K562 (cell line): ENCODE measurements around the gene RIT1. TPM values are rescaled to one million over a fixed set of nuclear protein-coding genes. Genes with fewer than 3 reads are reported as not detected.

Experiments used
- ADNP ChIP-seq: fragments of 200-800 bp; sonication (Bioruptor generic); IDR thresholded peaks from 2 replicates; pipeline ENCODE4 v1.6.1; 2016; ENCODE audit warnings: missing genetic modification characterization, missing compliant biosample characterization
- CXXC5 ChIP-seq: fragments of 250-450 bp; sonication (Bioruptor Pico); IDR thresholded peaks from 2 replicates; pipeline ENCODE4 v1.8.0; 2022; ENCODE audit warnings: inconsistent platforms, mild to moderate bottlenecking, moderate library complexity
- E2F3 ChIP-seq: fragments of 250-450 bp; sonication (Bioruptor Pico); IDR thresholded peaks from 2 replicates; pipeline ENCODE4 v1.4.0; 2020; ENCODE audit warnings: mild to moderate bottlenecking
- FOXK2 ChIP-seq, 2 experiments: fragments of 450-650 bp; IDR thresholded peaks in 1 of 2; conservative IDR thresholded peaks in 1 of 2; 2 replicates each; pipeline ENCODE4 v1.6.1; 2016; ENCODE audit warnings: low read depth in 2 of 2, mild to moderate bottlenecking in 1 of 2
- GTF2A2 ChIP-seq: IDR thresholded peaks from 2 replicates; pipeline ENCODE4 v1.6.1; 2016; ENCODE audit warnings: mild to moderate bottlenecking, missing genetic modification characterization, missing compliant biosample characterization
- HDAC1 ChIP-seq, 2 experiments: fragments of 450-650 bp; IDR thresholded peaks; 2 replicates each; pipeline ENCODE4 v1.6.1; 2016 to 2017; ENCODE audit warnings: inconsistent platforms in 1 of 2, mild to moderate bottlenecking in 1 of 2, moderate library complexity in 1 of 2
- IFI16 ChIP-seq: fragments of 250-450 bp; sonication (Bioruptor Pico); IDR thresholded peaks from 2 replicates; pipeline ENCODE4 v2.1.2; 2022; ENCODE audit warnings: mild to moderate bottlenecking, inconsistent platforms
- KAT8 ChIP-seq: fragments of 450-650 bp; IDR thresholded peaks from 2 replicates; pipeline ENCODE4 v1.6.1; 2016; ENCODE audit warnings: low read depth, mild to moderate bottlenecking
- MBD2 ChIP-seq: sonication (generic); IDR thresholded peaks from 2 replicates; pipeline ENCODE4 v1.6.1; 2016; ENCODE audit warnings: low read depth, borderline replicate concordance
- MCM3 ChIP-seq: fragments of 450-650 bp; IDR thresholded peaks from 2 replicates; pipeline ENCODE4 v1.6.1; 2016
- NFE2L1 ChIP-seq: fragments of 450-650 bp; IDR thresholded peaks from 2 replicates; pipeline ENCODE4 v1.6.1; 2016; ENCODE audit warnings: missing genetic modification characterization, low read depth, mild to moderate bottlenecking, missing compliant biosample characterization, moderate library complexity, borderline replicate concordance
- PHF8 ChIP-seq: fragments of 200-600 bp; sonication (generic); IDR thresholded peaks from 2 replicates; pipeline ENCODE4 v1.6.1; 2012; ENCODE audit warnings: mixed run types, mild to moderate bottlenecking, inconsistent platforms, low read length, moderate library complexity, borderline replicate concordance
- PML ChIP-seq: IDR thresholded peaks from 2 replicates; pipeline ENCODE4 v1.6.1; 2012; ENCODE audit warnings: low read length, inconsistent platforms
- RBM17 ChIP-seq: fragments of 200-400 bp; formaldehyde crosslinking; IDR thresholded peaks from 2 replicates; pipeline ENCODE4 v1.6.1; 2017; ENCODE audit warnings: low read depth, mild to moderate bottlenecking, low read length, borderline replicate concordance
- SNRNP70 ChIP-seq: fragments of 200-400 bp; formaldehyde crosslinking; optimal IDR thresholded peaks from 2 replicates; pipeline ENCODE3; 2017; ENCODE audit warnings: low read depth, low read length
- STAG1 ChIP-seq: sonication (generic); formaldehyde crosslinking; IDR thresholded peaks from 2 replicates; pipeline ENCODE4 v1.5.0; 2020; ENCODE audit warnings: missing genetic modification reagents, borderline replicate concordance
- U2AF2 ChIP-seq: fragments of 200-400 bp; formaldehyde crosslinking; optimal IDR thresholded peaks from 2 replicates; pipeline ENCODE3; 2017; ENCODE audit warnings: low read depth, mild to moderate bottlenecking, low read length
- ZBTB8A ChIP-seq: fragments of 450-650 bp; IDR thresholded peaks from 2 replicates; pipeline ENCODE4 v1.6.1; 2018; ENCODE audit warnings: mild to moderate bottlenecking, moderate library complexity; ENCODE audit not compliant: partially characterized antibody
- ZFPM2 ChIP-seq: fragments of 250-450 bp; sonication (Bioruptor Pico); IDR thresholded peaks from 2 replicates; pipeline ENCODE4 v1.5.1; 2022; ENCODE audit warnings: mild to moderate bottlenecking
- ZNF76 ChIP-seq: fragments of 250-450 bp; sonication (Bioruptor Pico); IDR thresholded peaks from 2 replicates; pipeline ENCODE4 v1.4.0; 2020; ENCODE audit warnings: mild to moderate bottlenecking, moderate library complexity, borderline replicate concordance
- ZNF766 ChIP-seq: fragments of 200-800 bp; sonication (Bioruptor generic); conservative IDR thresholded peaks from 2 replicates; pipeline ENCODE4 v1.6.1; 2016; ENCODE audit warnings: missing genetic modification characterization, missing compliant biosample characterization
- ZSCAN29 ChIP-seq: fragments of 450-650 bp; IDR thresholded peaks from 2 replicates; pipeline ENCODE4 v1.6.1; 2017
- polyA plus RNA-seq, 8 experiments: library from polyadenylated mRNA; depleted of rRNA in 4 of 8; stranded (reverse) in 5 of 8; unstranded in 3 of 8; fragments of >200 nt; fragmentation: Nextera tagmentation in 2 of 8; fragmentation: Illumina TruSeq in 1 of 8; extraction: Ambion mirVana in 2 of 8; extraction: Trizol in 1 of 8; gene quantifications; 2 replicates each; pipeline versions ENCODE4 v1.2.1 to v1.2.3, GENCODE V29; 2011 to 2014; ENCODE audit warnings: inconsistent platforms in 1 of 8, missing spikeins in 1 of 8
- total RNA-seq, 7 experiments: library from RNA; depleted of rRNA in 6 of 7; stranded (reverse); fragments of >200 nt in 6 of 7; fragmentation: Illumina TruSeq in 2 of 7; extraction: Trizol in 2 of 7; gene quantifications; 2 replicates each; pipeline versions ENCODE4 v1.2.1 to v1.2.3, GENCODE V29; 2011 to 2021; ENCODE audit warnings: low replicate concordance in 1 of 7
- TF ChIP-seq, protein P1 (sequence below): IDR thresholded peaks from 3 replicates; pipeline ENCODE4 v1.6.1; 2011; ENCODE audit warnings: borderline replicate concordance, mild to moderate bottlenecking, moderate library complexity; ENCODE audit not compliant: insufficient read length; ENCODE audit errors: extremely low read depth
- TF ChIP-seq, protein P2 (sequence below): fragments of 200-800 bp; sonication (Bioruptor generic); IDR thresholded peaks from 2 replicates; pipeline ENCODE4 v1.6.1; 2017; ENCODE audit warnings: missing genetic modification characterization, missing compliant biosample characterization
- TF ChIP-seq, protein P3 (sequence below): sonication (generic); formaldehyde crosslinking; IDR thresholded peaks from 2 replicates; pipeline ENCODE4 v1.9.0; 2022; ENCODE audit warnings: mild to moderate bottlenecking, missing genetic modification reagents

Gene RIT1
- total and polyA plus RNA-seq, 9 of the 15 experiments (the other 6 are each of a cell fraction or from before 2014, with no cell fraction given), result 13.5 to 57.6 (median 22.9) TPM

DNA sequence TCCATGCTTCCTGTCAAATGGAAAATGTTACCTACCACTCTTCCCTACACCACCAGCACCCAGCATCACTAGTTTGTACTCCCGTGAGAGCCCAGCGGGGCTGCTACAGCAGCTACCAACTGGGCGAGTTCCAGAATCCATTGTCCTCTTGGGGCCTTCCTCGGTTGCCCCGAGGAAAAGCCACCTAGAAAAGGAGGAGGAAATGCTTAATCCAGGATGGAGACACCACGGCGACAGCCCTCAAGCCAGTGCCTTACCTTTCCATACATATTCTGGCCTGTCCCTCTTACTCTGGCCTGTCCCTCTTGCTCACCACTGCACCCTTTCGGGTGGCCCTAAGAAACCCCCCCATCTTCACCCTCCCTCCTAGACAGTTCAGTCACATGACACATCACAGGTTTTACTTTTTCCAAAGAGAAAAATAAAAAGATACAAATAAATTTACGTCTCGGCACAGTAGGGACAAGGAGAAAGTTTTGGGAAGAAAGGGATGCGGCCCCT, 478 bp downstream of the RIT1 start (continued):
- TF ChIP-seq, protein P1, sequence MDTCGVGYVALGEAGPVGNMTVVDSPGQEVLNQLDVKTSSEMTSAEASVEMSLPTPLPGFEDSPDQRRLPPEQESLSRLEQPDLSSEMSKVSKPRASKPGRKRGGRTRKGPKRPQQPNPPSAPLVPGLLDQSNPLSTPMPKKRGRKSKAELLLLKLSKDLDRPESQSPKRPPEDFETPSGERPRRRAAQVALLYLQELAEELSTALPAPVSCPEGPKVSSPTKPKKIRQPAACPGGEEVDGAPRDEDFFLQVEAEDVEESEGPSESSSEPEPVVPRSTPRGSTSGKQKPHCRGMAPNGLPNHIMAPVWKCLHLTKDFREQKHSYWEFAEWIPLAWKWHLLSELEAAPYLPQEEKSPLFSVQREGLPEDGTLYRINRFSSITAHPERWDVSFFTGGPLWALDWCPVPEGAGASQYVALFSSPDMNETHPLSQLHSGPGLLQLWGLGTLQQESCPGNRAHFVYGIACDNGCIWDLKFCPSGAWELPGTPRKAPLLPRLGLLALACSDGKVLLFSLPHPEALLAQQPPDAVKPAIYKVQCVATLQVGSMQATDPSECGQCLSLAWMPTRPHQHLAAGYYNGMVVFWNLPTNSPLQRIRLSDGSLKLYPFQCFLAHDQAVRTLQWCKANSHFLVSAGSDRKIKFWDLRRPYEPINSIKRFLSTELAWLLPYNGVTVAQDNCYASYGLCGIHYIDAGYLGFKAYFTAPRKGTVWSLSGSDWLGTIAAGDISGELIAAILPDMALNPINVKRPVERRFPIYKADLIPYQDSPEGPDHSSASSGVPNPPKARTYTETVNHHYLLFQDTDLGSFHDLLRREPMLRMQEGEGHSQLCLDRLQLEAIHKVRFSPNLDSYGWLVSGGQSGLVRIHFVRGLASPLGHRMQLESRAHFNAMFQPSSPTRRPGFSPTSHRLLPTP, result no peak
- no peak for TF ChIP-seq MCM3
- 0 out of 2 replicates have a peak, but pooled peaks have one; percentile 71 for TF ChIP-seq ZNF766 (CRISPR knock-in tag)
- TF ChIP-seq STAG1 (CRISPR knock-in tag), result no peak
- TF ChIP-seq MBD2, result no peak
- no peak for TF ChIP-seq RBM17
- no peak for TF ChIP-seq PHF8
- TF ChIP-seq IFI16 (CRISPR knock-in tag), result no peak
- TF ChIP-seq U2AF2, result no peak
- TF ChIP-seq PML, result no peak
- no peak for TF ChIP-seq ZFPM2 (CRISPR knock-in tag)
- no peak for TF ChIP-seq GTF2A2 (tag)
- TF ChIP-seq, protein P2, sequence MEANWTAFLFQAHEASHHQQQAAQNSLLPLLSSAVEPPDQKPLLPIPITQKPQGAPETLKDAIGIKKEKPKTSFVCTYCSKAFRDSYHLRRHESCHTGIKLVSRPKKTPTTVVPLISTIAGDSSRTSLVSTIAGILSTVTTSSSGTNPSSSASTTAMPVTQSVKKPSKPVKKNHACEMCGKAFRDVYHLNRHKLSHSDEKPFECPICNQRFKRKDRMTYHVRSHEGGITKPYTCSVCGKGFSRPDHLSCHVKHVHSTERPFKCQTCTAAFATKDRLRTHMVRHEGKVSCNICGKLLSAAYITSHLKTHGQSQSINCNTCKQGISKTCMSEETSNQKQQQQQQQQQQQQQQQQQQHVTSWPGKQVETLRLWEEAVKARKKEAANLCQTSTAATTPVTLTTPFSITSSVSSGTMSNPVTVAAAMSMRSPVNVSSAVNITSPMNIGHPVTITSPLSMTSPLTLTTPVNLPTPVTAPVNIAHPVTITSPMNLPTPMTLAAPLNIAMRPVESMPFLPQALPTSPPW (CRISPR knock-in tag), result peak; percentile 84; the same call in 1 of the 2 replicates
- TF ChIP-seq, protein P3, sequence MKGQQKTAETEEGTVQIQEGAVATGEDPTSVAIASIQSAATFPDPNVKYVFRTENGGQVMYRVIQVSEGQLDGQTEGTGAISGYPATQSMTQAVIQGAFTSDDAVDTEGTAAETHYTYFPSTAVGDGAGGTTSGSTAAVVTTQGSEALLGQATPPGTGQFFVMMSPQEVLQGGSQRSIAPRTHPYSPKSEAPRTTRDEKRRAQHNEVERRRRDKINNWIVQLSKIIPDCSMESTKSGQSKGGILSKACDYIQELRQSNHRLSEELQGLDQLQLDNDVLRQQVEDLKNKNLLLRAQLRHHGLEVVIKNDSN, result peak; percentile 77
- TF ChIP-seq CXXC5 (CRISPR knock-in tag), result no peak
- no peak for TF ChIP-seq KAT8
- no peak for TF ChIP-seq SNRNP70
- peak in 1 of 2 experiments; percentile 28; a peak in 2 of 4 replicates for TF ChIP-seq FOXK2 (conservative IDR thresholded peaks at IDR 0.05 in 1 of 2, IDR thresholded peaks at IDR 0.05 in 1 of 2; ENCODE audit: low read depth in 2 of 2)
- TF ChIP-seq ADNP (tag), result no peak
- TF ChIP-seq ZBTB8A, result no peak
- TF ChIP-seq ZSCAN29, result no peak
- 0 out of 4 replicates have a peak, but pooled peaks of 1 of the 2 experiments have one; percentile 35 for TF ChIP-seq HDAC1 (IDR thresholded peaks at IDR 0.05)
- TF ChIP-seq E2F3 (CRISPR knock-in tag), result no peak
- TF ChIP-seq NFE2L1, result no peak
- TF ChIP-seq ZNF76 (CRISPR knock-in tag), result no peak
